ENCODE data around the gene TAF15.

Gene TAF15

GRCh38 chr17:35808962-35809854 is at the start of gene TAF15:
TSS of gene TAF15 (plus strand) at chr17:35809484. CDS start at chr17:35809570, 86 bp downstream.
- peak; percentile 99 for DNase-seq

- no peak for DNase-seq
Observed at GRCh38 chr17:35760587-35760986, 48.7 kb upstream of the TAF15 start, which contains the start of gene C17orf50. TSS of gene C17orf50 (plus strand) at chr17:35760887. CDS start at chr17:35760942, 55 bp downstream.

GRCh38 chr17:35761601-35762000 is 47.7 kb upstream of the TAF15 start:
- no peak for DNase-seq

- no peak for DNase-seq
Observed at GRCh38 chr17:35763767-35764122, 45.5 kb upstream of the TAF15 start.

GRCh38 chr17:35764123-35764991 is 44.9 kb upstream of the TAF15 start:
- peak; percentile 89 for DNase-seq

- DNase-seq = no peak
Observed at GRCh38 chr17:35765086-35765710, 44.1 kb upstream of the TAF15 start.

- no peak for DNase-seq
Observed at GRCh38 chr17:35765756-35766488, 43.4 kb upstream of the TAF15 start.

GRCh38 chr17:35766489-35766877 is 42.8 kb upstream of the TAF15 start:
- DNase-seq = no peak

GRCh38 chr17:35766903-35767510 is 42.3 kb upstream of the TAF15 start:
- DNase-seq = peak; percentile 30

- DNase-seq = no peak
Observed at GRCh38 chr17:35768797-35769196, 40.5 kb upstream of the TAF15 start.

- DNase-seq = no peak
Observed at GRCh38 chr17:35769895-35770486, 39.3 kb upstream of the TAF15 start.

GRCh38 chr17:35773129-35773528 is 36.2 kb upstream of the TAF15 start:
- DNase-seq = no peak

GRCh38 chr17:35773679-35774425 is 35.4 kb upstream of the TAF15 start:
- no peak for DNase-seq

- DNase-seq = no peak
Observed at GRCh38 chr17:35774499-35774898, 34.8 kb upstream of the TAF15 start.

GRCh38 chr17:35775039-35775438 is 34.2 kb upstream of the TAF15 start:
- DNase-seq = no peak

- DNase-seq = no peak
Observed at GRCh38 chr17:35775583-35775982, 33.7 kb upstream of the TAF15 start.

- DNase-seq = no peak
Observed at GRCh38 chr17:35778641-35779196, 30.6 kb upstream of the TAF15 start.

- no peak for DNase-seq
Observed at GRCh38 chr17:35780950-35781349, 28.3 kb upstream of the TAF15 start.

GRCh38 chr17:35784895-35785294 is 24.4 kb upstream of the TAF15 start:
- no peak for DNase-seq

- DNase-seq = peak; percentile 17
Observed at GRCh38 chr17:35786941-35787432, 22.3 kb upstream of the TAF15 start.
